AG09319 (cell line): ENCODE results near the gene DHX40.

ENCODE experiments used
- DNase-seq: peaks from one replicate; pipeline ENCODE4 v3.0.0-alpha.2; 2010; ENCODE audit warnings: low read depth; ENCODE audit errors: extremely low read depth
- CTCF ChIP-seq: IDR thresholded peaks from 2 replicates; pipeline ENCODE4 v1.5.1; 2011; ENCODE audit warnings: low read depth, mild to moderate bottlenecking, inconsistent platforms, low read length, moderate library complexity

DHX40 gene

GRCh38 chr17:59626756-59627155 lies 61.3 kb downstream of the DHX40 start:
- DNase-seq: no peak
- no peak for TF ChIP-seq CTCF

GRCh38 chr17:59627274-59627673 lies 61.9 kb downstream of the DHX40 start:
- DNase-seq: no peak
- TF ChIP-seq CTCF: no peak

GRCh38 chr17:59627770-59628171 lies 62.4 kb downstream of the DHX40 start:
- no peak for TF ChIP-seq CTCF
- no peak for DNase-seq

GRCh38 chr17:59629174-59629573 lies 63.8 kb downstream of the DHX40 start:
- no peak for TF ChIP-seq CTCF

GRCh38 chr17:59631276-59631675 lies 65.9 kb downstream of the DHX40 start:
- no peak for TF ChIP-seq CTCF
- DNase-seq: no peak

More at GRCh38 chr17:59629174-59629573, 63.8 kb downstream of the DHX40 start:
- DNase-seq: no peak

- no peak for TF ChIP-seq CTCF
- DNase-seq: no peak
These were observed 67.0 kb downstream of the DHX40 start for GRCh38 chr17:59632398-59632797.

GRCh38 chr17:59633658-59634359 lies 68.4 kb downstream of the DHX40 start:
- DNase-seq: no peak
- TF ChIP-seq CTCF: no peak
